SK-N-SH treated with all-trans-retinoic acid at 6 μM for 48 hours (cell line): ENCODE measurements around the gene B3GNT3.

Experiments
- CREB5 ChIP-seq: fragments of 250-450 bp; sonication (Bioruptor Pico); IDR thresholded peaks from 2 replicates; pipeline ENCODE4 v1.5.1; 2020; ENCODE audit warnings: low read depth, mild to moderate bottlenecking, moderate library complexity
- RARB ChIP-seq: fragments of 250-450 bp; sonication (Bioruptor Pico); IDR thresholded peaks from 2 replicates; pipeline ENCODE4 v1.8.0; 2021; ENCODE audit warnings: mild to moderate bottlenecking, moderate library complexity

- no peak for TF ChIP-seq RARB (CRISPR knock-in tag)
- no peak for TF ChIP-seq CREB5 (CRISPR knock-in tag)
These were observed 47.5 kb upstream of the B3GNT3 start for GRCh38 chr19:17747205-17748098.
